Retina (tissue), 1 donor: ENCODE results near the gene ZDHHC6.
A peak's percentile ranks its signal among the peaks of the same experiment; 100 is the strongest.
"Not testable (repeated sequence)": the region's sequence is repeated elsewhere in the genome, so short reads cannot be mapped to it uniquely, and the experiment has no call there.

Experiments used
- DNase-seq: peaks from one replicate; pipeline ENCODE4 v3.0.0-alpha.2; 2016

The ZDHHC6 gene, protein sequence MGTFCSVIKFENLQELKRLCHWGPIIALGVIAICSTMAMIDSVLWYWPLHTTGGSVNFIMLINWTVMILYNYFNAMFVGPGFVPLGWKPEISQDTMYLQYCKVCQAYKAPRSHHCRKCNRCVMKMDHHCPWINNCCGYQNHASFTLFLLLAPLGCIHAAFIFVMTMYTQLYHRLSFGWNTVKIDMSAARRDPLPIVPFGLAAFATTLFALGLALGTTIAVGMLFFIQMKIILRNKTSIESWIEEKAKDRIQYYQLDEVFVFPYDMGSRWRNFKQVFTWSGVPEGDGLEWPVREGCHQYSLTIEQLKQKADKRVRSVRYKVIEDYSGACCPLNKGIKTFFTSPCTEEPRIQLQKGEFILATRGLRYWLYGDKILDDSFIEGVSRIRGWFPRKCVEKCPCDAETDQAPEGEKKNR

DNA sequence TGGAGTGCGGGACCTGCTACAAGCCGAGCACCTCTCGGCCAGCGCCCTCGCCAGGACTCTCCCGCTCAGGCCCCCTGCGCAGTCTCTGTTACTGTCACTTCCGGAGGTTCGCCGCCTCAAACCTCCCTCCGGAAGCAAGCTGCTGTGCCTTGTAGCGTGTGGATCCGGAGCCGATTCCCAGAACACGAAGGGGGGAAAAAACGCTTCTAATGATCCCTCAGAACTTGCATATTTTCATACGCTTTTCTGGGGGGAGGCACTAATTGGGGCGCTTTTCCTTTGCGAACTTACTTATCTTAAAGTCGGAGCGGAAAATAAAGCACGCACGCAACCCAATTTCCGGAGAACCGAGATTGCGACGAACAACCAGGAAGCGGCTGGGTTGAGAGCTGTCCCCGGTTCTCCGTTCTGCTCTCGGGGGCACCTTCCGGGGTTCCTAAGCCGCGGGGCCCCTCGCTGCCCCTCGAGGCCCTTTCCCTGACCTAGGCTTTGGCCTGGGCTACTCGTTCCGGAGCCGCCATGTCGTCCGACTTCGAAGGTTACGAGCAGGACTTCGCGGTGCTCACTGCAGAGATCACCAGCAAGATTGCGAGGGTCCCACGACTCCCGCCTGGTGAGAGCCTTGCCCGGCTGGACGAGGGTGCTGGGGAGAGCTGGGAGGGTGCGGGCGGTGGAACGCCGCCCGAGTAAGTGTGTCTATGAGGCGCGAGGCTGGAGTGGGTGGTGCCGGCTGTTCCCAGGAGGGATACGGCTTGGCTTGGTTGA lies at the start of gene ZDHHC6, which contains the start of gene VTI1A:
Gene ZDHHC6 (minus strand): TSS at position 60 of the 765 bp plus-strand sequence. CDS start 1,478 bp downstream, outside the sequence.
Gene VTI1A (plus strand): TSS at position 361 of the 765 bp plus-strand sequence. CDS start 159 bp downstream, at position 520.
- DNase-seq: peak; percentile 95

DNA sequence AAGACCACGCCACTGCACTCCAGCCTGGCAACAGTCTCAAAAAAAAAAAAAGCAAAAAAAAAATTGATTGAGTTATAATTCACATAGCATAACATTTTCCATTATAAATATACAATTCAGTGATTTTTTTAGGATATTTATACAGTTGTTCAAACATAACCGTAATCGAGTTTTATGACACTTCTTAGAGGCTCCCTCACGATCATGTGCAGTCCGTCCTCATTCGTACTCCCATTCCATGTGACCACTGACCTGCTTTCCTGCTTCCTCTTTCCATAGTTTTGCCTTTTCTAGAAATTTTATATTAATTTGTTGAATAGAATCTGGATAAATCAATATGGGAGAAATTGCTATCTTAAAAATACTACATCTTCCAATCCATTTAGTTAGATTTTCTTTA lies 46.0 kb upstream of the ZDHHC6 start:
- no peak for DNase-seq

DNA sequence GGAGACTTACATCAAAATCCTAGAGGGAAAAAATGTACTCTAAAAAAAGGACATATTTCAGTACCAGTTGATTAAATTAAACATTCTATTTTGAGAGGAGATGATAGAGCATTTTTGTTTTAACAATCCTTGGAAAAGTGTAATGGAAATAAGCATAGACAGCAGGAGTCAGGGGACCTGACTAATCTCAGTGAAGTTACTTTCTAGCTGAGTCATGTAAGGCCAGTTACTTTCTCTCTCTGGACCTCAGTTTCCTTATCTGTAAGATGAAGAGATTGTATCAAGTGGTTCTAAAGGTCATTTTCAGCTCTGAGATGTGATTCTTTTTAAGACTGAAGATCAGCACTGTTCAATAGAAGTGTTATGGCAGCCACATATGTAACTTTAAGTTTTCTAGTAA lies 44.4 kb upstream of the ZDHHC6 start:
- DNase-seq: no peak

DNA sequence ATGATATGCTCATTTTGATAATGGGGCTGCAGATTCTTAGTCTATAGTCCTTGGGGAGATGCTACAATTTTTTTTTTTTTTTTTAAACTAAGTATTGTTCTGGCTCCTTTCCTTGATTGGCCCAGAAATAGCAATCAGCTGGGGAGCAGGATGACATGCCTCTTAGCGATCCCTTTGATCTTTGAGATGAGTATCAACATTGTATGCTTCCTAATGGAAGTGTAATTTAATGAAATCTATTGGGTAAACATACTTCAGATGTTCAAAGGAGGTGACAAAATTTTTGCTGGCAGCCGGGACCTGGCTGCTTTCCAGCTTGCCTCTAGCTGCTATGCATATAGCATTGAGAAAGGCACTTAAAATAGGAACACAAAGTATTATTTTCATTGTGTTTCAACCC lies 43.8 kb upstream of the ZDHHC6 start:
- DNase-seq: peak; percentile 8

DNA sequence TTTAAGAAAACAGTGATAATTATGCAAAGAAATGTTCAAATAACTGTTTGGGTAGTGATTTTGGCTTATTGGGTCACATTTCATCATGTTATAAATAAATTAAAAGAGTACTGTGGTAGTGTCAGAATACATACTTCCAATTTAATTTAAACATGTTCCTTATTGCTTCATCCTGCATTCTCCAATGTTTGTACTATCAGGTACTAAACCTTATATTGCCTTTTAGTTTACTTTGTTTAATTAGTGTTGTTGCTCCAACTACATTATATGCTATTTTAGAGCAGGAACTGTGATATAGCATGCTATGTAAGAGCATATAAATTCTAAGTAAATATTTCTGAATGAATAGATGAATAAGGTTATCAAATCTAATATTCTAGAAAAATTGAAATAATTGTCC lies 41.2 kb upstream of the ZDHHC6 start:
- no peak for DNase-seq

DNA sequence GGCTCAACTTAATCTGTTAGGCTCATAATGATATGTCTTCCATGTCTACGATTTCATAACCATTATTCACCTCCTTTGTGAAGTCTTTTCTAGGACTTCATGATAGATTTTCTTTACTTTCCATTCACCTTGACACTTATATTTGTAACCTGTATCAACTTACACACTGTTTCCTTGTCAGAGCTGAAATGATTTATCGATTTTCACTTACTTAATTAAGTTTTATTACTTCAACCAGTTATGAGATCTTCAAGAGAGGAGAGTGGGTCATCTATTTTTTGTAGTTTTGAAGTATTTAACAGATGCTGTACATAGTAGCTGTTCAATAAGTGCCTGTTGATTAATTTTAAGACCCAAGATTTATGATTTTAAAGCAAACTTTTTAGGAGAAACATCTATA lies 37.7 kb upstream of the ZDHHC6 start:
- no peak for DNase-seq

DNA sequence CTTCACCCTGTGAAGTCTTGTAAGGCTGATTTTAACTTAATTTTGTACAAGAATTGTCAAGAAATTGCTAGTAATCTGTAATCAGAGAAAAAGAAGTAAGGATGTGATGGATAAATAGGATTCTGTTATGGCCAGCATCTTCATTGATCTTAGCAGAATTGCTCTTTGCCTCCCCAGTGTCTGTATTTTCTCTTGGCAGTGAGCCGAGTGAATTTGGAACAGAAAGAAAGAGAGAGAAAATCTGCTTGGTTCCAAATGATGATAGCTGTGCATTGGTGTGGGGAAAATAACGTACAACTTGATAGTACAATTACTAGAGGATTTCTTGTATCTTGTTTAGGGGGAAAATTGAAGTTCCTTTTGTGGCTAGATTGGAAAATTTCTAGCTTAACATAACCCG lies 34.9 kb upstream of the ZDHHC6 start:
- no peak for DNase-seq

DNA sequence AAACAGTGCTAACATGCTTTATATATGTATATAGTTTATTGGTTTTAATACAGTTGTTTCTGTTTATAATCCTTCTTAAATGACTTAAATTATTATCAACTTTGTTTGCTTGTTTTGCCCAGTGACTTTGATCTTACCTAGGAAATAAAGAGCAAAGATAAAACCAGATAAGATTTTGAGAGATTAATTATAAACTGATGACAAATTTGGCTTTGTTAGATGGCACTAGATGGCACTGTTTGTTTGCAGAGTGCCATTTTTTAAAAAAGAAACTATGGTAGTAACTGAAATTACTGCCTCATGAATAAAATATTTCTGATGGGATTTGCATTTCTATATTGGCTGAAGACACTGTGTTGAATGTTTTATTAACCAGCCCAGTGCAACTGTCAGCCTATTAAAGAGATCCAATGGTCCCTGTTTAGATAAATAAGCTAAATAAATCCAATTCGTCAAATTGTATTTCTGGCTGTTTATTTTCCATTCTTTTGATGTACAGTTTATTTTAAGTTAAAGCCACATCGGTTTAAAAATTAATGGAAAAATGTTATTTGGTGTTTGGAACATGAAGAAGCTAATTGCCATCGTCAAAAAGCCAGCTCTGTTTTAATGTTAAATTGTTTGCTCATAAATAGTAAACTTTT lies 29.0 kb upstream of the ZDHHC6 start:
- no peak for DNase-seq

DNA sequence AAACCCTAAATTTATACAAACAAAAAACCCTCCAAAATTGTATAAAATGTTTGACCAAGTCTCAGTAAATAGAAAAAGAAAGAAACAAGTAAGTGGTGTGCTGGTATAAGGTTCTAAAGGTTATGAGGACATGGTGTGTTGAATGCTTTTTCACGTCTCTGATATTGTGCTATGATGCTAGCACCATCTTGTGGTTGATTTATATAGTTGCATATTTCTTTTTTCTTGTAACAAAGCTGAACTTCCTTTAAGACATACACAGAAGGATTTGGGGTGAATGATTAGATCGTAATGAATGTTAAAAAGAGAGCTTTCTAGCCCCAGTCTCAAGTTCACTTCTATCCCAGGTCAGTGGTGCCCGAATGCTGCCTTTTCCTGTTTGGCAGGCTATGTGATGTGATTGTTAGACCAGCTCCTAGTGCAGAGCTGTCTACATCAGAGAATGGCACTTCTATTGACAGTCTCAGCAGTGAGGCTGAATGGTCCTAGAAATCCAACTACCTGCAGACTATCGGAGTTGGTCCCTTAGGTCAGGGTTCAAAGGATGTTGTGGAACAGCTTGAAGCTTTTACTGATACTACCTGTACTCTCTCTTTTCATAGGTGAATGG lies 25.3 kb upstream of the ZDHHC6 start:
- peak; percentile 48 for DNase-seq

DNA sequence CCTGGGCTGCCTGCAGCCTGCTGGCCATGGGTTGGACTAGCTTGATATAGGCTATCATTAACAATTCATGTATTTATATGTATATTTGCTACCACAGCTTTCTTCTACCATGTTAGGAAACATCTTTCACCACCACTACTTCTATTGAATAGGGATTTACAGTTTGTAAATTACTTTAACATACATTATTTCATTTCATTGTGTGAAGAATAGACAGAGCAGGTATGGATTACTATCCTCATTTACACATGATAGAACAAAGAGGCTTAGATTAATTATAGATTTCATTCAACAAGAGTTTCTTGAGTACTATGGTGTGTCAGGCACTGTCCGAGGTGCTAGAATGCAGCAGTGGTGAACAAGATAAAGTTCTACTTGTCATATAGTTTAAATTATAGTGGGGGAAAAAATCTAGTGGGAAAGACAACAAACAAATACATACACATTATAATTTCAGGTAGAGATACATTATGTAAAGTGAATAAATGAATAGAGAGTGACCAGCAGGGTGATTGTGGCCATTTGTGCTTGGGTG lies 20.9 kb upstream of the ZDHHC6 start:
- no peak for DNase-seq

DNA sequence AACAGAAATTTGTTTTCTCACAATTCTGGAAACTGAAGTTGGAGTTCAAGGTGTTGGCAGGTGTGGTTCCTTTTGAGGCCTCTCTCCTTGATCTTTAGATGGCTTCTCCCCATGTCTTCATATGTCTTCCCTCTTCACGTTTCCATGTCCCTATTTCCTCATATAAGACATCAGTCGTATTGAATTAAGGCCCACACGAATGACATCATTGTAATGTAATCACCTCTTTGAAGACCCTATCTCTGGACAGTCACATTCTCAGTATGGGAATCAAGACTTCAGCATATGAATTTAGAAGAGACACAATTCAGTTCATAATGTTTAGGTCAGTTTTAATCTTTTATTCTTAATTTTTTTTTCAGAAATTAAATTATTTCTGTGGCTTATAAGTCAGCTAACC lies 20.1 kb upstream of the ZDHHC6 start:
- no peak for DNase-seq

DNA sequence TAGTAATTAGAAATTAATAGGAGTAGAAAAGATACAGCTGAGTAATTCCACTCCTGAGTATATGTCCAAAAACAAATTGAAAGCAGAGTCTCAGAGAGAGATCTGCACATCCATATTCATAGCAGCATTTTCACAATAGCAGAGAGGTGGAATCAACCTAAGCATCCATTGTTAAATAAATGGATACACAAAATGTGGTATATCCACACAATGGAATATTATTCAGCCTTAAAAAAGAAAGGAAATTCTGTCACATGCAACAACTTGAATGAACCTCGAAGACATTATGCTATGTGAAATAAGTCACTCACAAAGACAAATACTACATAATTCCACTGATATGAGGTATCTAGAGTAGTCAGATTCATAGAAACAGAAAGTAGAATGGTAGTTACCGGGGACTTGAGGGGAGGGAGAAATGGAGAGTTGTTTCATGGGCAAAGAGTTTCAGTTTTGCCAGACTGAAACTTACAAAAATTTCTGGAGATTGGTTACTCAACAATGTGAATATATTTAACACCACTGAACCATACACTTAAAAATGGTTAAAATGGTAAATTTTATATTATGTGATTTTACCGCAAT lies 18.7 kb upstream of the ZDHHC6 start:
- no peak for DNase-seq

DNA sequence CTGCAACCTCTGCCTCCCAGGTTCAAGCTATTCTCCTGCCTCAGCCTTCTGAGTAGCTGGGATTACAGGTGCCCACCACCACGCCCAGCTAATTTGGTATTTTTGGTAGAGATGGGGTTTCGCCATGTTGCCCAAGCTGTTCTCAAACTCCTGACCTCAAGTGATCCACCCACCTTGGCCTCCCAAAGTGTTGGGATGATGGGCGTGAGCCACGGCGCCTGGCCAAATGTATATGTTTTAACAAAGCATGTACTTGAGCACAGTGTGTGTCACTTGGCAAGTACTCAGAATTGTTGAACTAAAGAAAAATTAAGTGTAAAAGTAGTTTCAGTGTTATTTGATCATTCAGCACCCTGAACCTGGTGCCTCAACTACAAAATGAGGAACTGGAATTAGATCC lies 17.4 kb upstream of the ZDHHC6 start:
- DNase-seq: not testable (repeated sequence)

DNA sequence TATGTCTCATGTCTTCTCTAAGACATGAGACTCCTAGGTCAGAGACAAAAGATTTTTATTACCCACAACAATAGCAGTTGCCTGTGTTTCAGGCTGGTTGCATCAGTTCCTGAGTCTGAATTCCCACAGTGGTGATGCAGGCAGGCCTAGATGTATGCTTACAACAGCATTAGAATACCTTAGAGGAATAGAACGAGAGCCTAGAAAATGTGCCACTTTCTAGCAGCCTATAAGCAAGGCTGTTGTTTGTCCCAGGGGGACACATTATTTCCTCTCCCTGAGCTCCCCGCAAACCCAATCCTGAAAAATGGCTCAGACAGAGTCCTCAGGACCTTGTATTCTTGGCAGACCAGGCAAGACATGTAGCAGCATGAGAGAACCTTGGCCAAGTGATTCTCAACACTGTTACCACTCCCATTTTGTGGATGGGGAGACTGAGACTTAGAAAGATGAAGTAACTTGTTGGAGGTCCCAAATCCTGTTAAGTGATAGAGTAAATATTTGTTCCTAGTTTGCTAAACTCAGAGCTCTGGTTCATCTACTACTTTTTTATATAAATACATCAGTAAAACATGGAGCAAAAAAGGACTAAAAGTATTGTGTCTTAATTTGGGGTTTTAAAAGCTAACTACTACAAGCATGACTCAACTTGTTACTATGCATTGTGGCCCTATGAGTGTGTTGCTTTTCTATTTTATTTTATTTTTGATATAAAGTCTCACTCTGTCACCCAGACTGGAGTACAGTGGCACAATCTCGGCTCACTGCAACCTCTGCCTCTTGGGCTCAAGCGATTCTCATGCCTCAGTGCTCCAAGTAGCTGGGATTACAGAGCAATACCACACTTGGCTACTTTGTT lies 14.5 kb upstream of the ZDHHC6 start:
- DNase-seq: no peak

DNA sequence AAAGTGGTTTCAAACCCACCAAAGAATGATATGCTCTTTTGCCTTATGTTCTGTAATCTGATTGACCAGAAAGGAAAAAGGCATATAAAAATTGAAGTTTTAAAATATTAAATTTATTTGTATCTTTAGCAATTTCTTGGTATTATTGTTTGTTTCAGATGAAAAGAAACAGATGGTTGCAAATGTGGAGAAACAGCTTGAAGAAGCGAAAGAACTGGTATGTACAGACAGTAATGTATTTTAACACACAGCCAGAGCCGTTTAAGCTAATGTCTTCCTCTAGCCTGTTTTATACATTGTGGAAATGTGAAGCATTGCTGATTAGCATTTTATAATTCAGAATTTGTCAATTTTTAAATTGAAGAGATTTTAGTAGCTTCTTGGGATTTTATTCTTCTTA lies 13.7 kb upstream of the ZDHHC6 start:
- no peak for DNase-seq

DNA sequence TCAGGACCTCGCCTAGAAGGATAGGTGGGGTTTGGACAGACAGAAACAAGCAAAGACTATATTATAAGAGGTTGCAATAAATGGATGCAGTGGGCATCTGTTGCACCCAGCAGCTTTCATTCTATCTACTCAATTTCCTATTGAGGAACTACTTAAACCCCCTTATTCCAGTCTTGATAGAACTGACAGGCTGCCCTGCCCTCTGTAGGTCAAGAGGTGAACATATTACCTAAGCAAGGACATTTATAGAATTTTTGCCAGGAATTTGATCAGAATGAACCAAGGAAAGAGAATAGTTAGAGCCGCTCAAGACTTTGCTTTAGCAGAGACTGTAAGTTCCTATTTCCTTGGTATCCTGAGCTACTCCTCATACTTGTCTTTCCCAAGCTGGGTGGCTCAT lies 9.8 kb upstream of the ZDHHC6 start:
- DNase-seq: no peak

DNA sequence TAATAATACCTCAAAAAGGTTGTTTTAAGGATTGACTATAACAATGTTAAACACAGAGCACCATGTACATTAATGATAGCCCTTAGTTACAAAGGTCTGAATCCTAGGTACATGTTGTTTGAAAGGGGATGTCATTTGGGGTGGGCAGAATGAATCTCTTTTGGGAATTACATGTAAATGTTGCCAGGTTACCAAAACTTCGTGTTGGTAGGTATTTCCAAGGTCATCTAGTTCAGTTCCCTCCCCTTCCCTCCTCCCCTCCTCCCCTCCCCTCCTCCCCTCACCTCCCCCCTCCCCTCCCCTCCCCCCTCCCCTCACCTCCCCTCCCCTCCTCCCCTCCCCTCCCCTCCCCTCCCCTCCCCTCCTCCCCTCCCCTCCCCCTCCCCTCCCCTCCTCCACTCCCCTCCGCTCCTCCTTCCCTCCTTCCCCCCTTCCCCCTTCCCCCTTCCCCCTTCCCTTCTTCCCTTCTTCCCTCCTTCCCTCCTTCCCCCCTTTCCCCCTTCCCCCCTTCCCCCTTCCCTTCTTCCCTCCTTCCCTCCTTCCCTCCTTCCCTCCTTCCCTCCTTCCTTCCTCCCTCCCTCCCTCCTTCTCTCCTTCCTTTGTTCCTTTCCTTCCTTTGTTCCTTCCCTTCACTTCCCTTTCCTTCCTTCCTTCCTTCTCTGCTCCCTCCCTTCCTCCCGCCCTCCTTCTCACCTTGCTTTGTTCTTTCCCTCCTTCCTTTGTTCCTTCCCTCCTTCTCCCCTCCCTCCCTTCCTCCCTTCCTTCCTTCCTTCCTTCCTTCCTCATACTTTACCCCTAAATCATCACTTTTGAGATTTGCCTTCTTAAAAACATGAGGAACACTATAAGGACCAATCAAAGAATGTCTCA lies 8.4 kb upstream of the ZDHHC6 start:
- no peak for DNase-seq

DNA sequence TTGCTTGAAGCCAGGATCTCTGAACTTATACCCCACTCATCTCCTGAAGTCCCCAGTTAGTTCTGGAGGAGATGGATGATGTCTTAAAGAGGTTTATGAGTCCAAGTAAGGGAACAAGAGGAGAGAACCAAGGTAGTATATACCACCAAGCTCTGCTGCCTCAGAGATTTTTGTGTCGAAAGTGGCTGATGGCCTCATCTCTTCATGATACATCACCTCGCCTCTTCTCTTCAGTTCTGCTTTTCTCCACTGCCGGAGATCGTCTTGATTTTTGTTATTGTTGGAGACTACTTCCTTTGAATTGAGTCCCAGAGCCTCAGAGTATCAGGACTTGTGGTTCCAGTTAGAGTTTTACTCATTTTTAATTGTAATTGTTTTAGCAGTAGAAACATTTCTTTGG lies 2.2 kb upstream of the ZDHHC6 start:
- DNase-seq: no peak

DNA sequence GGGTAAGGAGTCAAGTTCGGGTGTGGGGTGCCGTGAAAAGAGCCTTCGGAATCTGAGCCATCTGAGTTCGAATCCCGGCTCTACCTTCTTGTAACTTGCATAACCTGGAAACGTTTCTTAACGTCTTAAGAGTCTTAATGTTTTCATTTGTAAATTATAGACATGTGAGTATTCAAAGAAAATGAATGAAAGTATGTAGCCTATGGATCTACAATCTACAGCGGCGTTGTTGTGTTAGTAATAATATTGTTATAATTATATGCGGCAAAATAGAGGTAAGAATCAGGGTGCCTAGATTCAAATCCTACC lies 860 bp upstream of the ZDHHC6 start:
- no peak for DNase-seq

DNA sequence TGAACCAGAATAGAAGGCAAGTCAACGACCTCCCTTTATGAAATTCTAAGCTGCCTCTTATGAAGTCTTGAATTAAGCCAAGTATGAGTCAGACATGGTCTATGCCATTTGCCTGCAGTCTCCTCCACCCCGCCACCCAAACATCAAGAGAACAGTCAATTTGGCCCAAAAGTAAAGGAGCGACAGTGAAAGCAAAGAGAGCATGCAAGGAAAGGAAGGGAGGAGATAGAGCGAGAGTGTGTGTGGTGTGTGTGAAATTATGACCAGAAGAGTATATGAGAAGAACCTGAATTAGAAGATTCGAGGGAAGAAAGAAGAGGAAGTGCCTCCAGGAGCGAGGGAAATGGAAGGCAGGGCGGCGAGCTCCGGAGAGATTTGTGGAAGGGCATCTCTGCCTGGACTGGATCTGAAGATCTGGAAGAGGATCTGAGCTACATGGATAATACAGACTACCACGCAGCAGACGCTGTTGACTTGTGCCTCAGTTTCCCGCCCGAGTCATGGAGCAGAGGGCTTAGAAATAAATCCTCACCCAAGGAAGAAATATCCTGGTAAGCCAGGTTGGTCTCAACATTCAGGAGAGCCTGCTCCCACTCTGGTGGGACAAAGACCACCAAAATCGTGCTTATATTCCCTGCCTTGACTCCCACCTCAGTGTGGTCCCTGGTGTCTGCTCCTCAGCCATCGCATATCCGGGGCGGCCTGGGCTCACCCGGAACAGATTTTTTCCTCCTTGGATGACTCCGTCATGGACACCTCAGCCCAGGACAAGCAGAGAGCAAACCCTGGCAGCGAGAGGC lies 459 bp downstream of the ZDHHC6 start:
- no peak for DNase-seq
